ENCODE results near the gene CAMTA1.

Gene CAMTA1

GRCh38 chr1:7261490-7261889, 476.2 kb downstream of the CAMTA1 start:
- H3K4me3 ChIP-seq (ENCODE audit: low read length), result no peak overlapping the region
- no peak for TF ChIP-seq ZNF274 (IDR thresholded peaks at IDR 0.05; ENCODE audit: low read depth, low read length)

GRCh38 chr1:7262611-7263010, 477.4 kb downstream of the CAMTA1 start:
- no peak overlapping the region for H3K4me3 ChIP-seq (ENCODE audit: low read length)
- no peak for TF ChIP-seq ZNF274 (IDR thresholded peaks at IDR 0.05; ENCODE audit: low read depth, low read length)

- TF ChIP-seq ZNF274 (IDR thresholded peaks at IDR 0.05; ENCODE audit: low read depth, low read length), result no peak
Measured at GRCh38 chr1:7263021-7263960, 478.0 kb downstream of the CAMTA1 start.

GRCh38 chr1:7264101-7264500, 478.8 kb downstream of the CAMTA1 start:
- no peak for TF ChIP-seq ZNF274 (IDR thresholded peaks at IDR 0.05; ENCODE audit: low read depth, low read length)
- H3K4me3 ChIP-seq (ENCODE audit: low read length), result no peak overlapping the region

More at GRCh38 chr1:7263021-7263960, 478.0 kb downstream of the CAMTA1 start:
- H3K4me3 ChIP-seq (ENCODE audit: low read length), result no peak overlapping the region

GRCh38 chr1:7265771-7266371, 480.6 kb downstream of the CAMTA1 start:
- TF ChIP-seq ZNF274 (IDR thresholded peaks at IDR 0.05; ENCODE audit: low read depth, low read length), result no peak
- no peak overlapping the region for H3K4me3 ChIP-seq (ENCODE audit: low read length)

- no peak overlapping the region for H3K4me3 ChIP-seq (ENCODE audit: low read length)
- TF ChIP-seq ZNF274 (IDR thresholded peaks at IDR 0.05; ENCODE audit: low read depth, low read length), result no peak
Measured at GRCh38 chr1:7266561-7266960, 481.3 kb downstream of the CAMTA1 start.

GRCh38 chr1:7267493-7267892, 482.2 kb downstream of the CAMTA1 start:
- no peak overlapping the region for H3K4me3 ChIP-seq (ENCODE audit: low read length)
- TF ChIP-seq ZNF274 (IDR thresholded peaks at IDR 0.05; ENCODE audit: low read depth, low read length), result no peak

- no peak for TF ChIP-seq ZNF274 (IDR thresholded peaks at IDR 0.05; ENCODE audit: low read depth, low read length)
- H3K4me3 ChIP-seq (ENCODE audit: low read length), result no peak overlapping the region
Measured at GRCh38 chr1:7268983-7269382, 483.7 kb downstream of the CAMTA1 start.

- H3K4me3 ChIP-seq (ENCODE audit: low read length), result no peak overlapping the region
- TF ChIP-seq ZNF274 (IDR thresholded peaks at IDR 0.05; ENCODE audit: low read depth, low read length), result no peak
Measured at GRCh38 chr1:7269525-7269924, 484.3 kb downstream of the CAMTA1 start.

GRCh38 chr1:7274256-7274655, 489.0 kb downstream of the CAMTA1 start:
- no peak overlapping the region for H3K4me3 ChIP-seq (ENCODE audit: low read length)
- no peak for TF ChIP-seq ZNF274 (IDR thresholded peaks at IDR 0.05; ENCODE audit: low read depth, low read length)

GRCh38 chr1:7278045-7278444, 492.8 kb downstream of the CAMTA1 start:
- no peak for TF ChIP-seq ZNF274 (IDR thresholded peaks at IDR 0.05; ENCODE audit: low read depth, low read length)
- no peak overlapping the region for H3K4me3 ChIP-seq (ENCODE audit: low read length)

GRCh38 chr1:7278827-7279765, 493.8 kb downstream of the CAMTA1 start:
- no peak overlapping the region for H3K4me3 ChIP-seq (ENCODE audit: low read length)
- TF ChIP-seq ZNF274 (IDR thresholded peaks at IDR 0.05; ENCODE audit: low read depth, low read length), result no peak

- TF ChIP-seq ZNF274 (IDR thresholded peaks at IDR 0.05; ENCODE audit: low read depth, low read length), result no peak
Measured at GRCh38 chr1:7279769-7280168, 494.5 kb downstream of the CAMTA1 start.

GRCh38 chr1:7280347-7280960, 495.2 kb downstream of the CAMTA1 start:
- TF ChIP-seq ZNF274 (IDR thresholded peaks at IDR 0.05; ENCODE audit: low read depth, low read length), result no peak
- no peak overlapping the region for H3K4me3 ChIP-seq (ENCODE audit: low read length)

More at GRCh38 chr1:7279769-7280168, 494.5 kb downstream of the CAMTA1 start:
- H3K4me3 ChIP-seq (ENCODE audit: low read length), result no peak overlapping the region

Data from GM08714 (cell line).